ENCODE results near the gene GSK3B. TPM values are rescaled to one million over a fixed set of nuclear protein-coding genes. Genes with fewer than 3 reads are reported as not detected.

The GSK3B gene
- total and polyA plus RNA-seq, 10 of the 15 experiments (the other 5 are each of a cell fraction or from before 2014, with no cell fraction given): 8.5 to 49.8 (median 25.5) TPM

DNA sequence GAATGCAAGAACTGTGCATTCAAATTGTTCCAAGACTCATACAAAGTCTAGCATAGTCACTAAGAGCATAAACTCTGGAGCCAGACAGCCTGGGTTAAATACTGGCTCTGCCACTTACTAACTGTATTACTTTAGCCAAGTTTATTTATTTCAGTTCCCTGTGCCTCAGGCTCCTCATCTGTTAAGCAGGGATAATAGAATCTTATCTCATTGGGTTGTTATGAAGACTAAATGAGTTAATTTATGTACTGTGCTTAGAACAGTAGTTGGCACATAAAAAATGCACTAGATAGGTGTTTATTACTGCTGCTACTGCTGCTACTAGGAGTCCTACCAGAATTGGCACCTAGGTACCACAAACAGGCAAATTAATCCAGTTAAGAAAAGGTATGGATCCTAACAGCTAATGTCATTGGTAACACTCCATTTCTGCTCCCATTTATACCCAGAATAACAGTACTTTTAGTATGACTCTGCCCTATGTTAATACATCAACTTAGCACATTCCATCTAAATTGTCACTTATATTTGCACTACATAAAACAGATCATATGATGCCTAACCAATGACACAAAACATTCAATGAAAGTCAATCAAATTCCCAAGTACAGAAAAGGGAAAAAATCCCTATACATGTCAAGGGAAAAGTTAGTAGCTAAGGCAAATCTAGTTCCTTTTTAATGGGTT lies 45.7 kb downstream of the GSK3B start (continued):
- TF ChIP-seq RB1 (IDR thresholded peaks at IDR 0.05; ENCODE audit: borderline replicate concordance) (no peak), IRF4 (IDR thresholded peaks at IDR 0.05; ENCODE audit: low read depth, low read length) (no peak), ESRRA (IDR thresholded peaks at IDR 0.05; ENCODE audit: low read length) (no peak), EGR1 (IDR thresholded peaks at IDR 0.05; ENCODE audit: borderline replicate concordance in 1 of 2, low read depth in 2 of 2, low read length in 2 of 2) (no peak)

DNA sequence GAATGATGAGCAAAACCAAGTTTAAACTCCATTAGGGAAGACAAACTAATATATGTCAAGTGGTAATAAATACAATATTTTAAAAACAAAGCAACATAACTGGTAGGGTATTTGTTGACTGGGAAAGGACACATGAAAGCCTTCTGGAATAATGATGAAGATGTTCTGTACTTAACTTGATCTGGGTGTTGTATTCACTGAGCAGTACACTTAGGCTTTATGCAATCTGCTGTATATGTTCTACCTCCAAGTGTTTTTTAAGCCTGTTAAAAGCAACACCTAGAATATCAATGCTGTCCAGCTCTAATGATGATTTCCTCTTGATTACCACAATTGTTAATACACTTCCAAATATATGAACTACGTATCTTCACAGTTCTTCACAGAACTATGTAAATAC lies 46.6 kb downstream of the GSK3B start:
- Histone ChIP-seq H3K36me3 (ENCODE audit: control insufficient read depth in 2 of 2, insufficient read depth in 2 of 2, low read length in 1 of 2) (peaks cover 0 to 2% of the 10 kb centered on the region in 2 experiments; a peak in 2 of 4 replicates), H3K4me3 (no peak overlapping the region), H3K79me2 (ENCODE audit: control insufficient read depth, insufficient read depth, low read length) (peaks cover 87% of the 10 kb centered on the region), H3K9ac (ENCODE audit: control insufficient read depth, insufficient read depth, low read length) (no peak overlapping the region), H3K4me2 (ENCODE audit: control insufficient read depth, insufficient read depth) (no peak overlapping the region), H3K27me3 (replicated peaks in 1 of 2; ENCODE audit: control insufficient read depth in 2 of 2, insufficient read depth in 2 of 2, low read length in 1 of 2) (no peaks in the 10 kb centered on the region), H3K9me3 (replicated peaks; ENCODE audit: control insufficient read depth, insufficient read depth, low read length) (peaks cover 14% of the 10 kb centered on the region), H3K4me1 (ENCODE audit: control insufficient read depth, insufficient read depth, low read length) (peaks cover 17% of the 10 kb centered on the region), H2AFZ (ENCODE audit: control insufficient read depth, low read depth, low read length) (no peak overlapping the region), H3K27ac (ENCODE audit: control insufficient read depth, insufficient read depth) (no peak overlapping the region), H4K20me1 (ENCODE audit: control insufficient read depth, insufficient read depth) (no peaks in the 10 kb centered on the region)
- no peak for ATAC-seq
- intact Hi-C loops (cut with micrococcal nuclease; ENCODE audit: unreplicated experiment): no loop called here
- TF ChIP-seq ASH2L (IDR thresholded peaks at IDR 0.05; ENCODE audit: borderline replicate concordance, low read depth): no peak
- ChIA-PET CTCF (no interaction called here), SMC1A (ENCODE audit: uncharacterized antibody, unreplicated experiment) (no interaction called here), POLR2A (no interaction called here), RAD21 (ENCODE audit: unreplicated experiment) (no interaction called here)
- no peak for DNase-seq (ENCODE audit: low read depth, low spot score)
- 95% methylated on average over 1 of the region's 1 CpG for WGBS (ENCODE audit: insufficient coverage, insufficient replicate concordance, low lambda C conversion rate, missing lambda C conversion rate)
- in situ Hi-C loops (cut with MboI): no loop called here
- FAIRE-seq: no peak
- no TSS peak for BruUV-seq (replicated peaks)
